Muscle of leg (tissue), 11 donors: Measurements from ENCODE around the gene BCL2L15. TPM values are rescaled to one million over a fixed set of nuclear protein-coding genes. Genes with fewer than 3 reads are reported as not detected.
"Not testable (repeated sequence)": the region's sequence is repeated elsewhere in the genome, so short reads cannot be mapped to it uniquely, and the experiment has no call there.

Experiments
- DNase-seq: peaks from one replicate; pipeline ENCODE4 v3.0.0; 2013
- H3K27ac ChIP-seq: one replicate; pipeline ENCODE4 v1.5.1; 2013; ENCODE audit warnings: mild to moderate bottlenecking, low read length, control low read depth
- H3K27me3 ChIP-seq: one replicate; pipeline ENCODE4 v1.6.1; 2013; ENCODE audit warnings: low read length; ENCODE audit not compliant: control insufficient read depth, insufficient read depth
- H3K36me3 ChIP-seq: one replicate; pipeline ENCODE4 v1.6.1; 2013; ENCODE audit warnings: low read length; ENCODE audit not compliant: control insufficient read depth, insufficient read depth
- H3K4me1 ChIP-seq: one replicate; pipeline ENCODE4 v1.6.1; 2013; ENCODE audit warnings: low read length; ENCODE audit not compliant: control insufficient read depth, insufficient read depth
- H3K4me3 ChIP-seq: one replicate; pipeline ENCODE4 v1.5.1; 2013; ENCODE audit warnings: low read length, control low read depth
- H3K9me3 ChIP-seq: replicated peaks from 2 replicates; pipeline ENCODE4 v1.6.1; 2013; ENCODE audit warnings: low read depth, low read length; ENCODE audit not compliant: control insufficient read depth
- WGBS: methylation state at CpG from one replicate; pipeline ENCODE4 v1.1.5; 2013; ENCODE audit warnings: missing lambda C conversion rate; ENCODE audit not compliant: insufficient coverage; 5-methylcytosine and 5-hydroxymethylcytosine counted together
- polyA plus RNA-seq, 8 donors: library from polyadenylated mRNA; unstranded; fragments of 120-200 nt; gene quantifications; one replicate each; pipeline versions ENCODE4 v1.2.1 to v1.2.3, GENCODE V29; 2013; ENCODE audit warnings: inconsistent platforms in 1 of 8, low replicate concordance in 1 of 8; ENCODE audit not compliant: insufficient read length in 8 of 8, insufficient read depth in 1 of 8
- total RNA-seq: library from RNA; stranded (reverse); fragments of 120-200 nt; gene quantifications from one replicate; pipeline ENCODE4 v1.2.4, GENCODE V29; 2013

Gene BCL2L15
- total and polyA plus RNA-seq, 9 donors = 0.16 to 1.6 (median 0.57) TPM

- no peak overlapping the region for H3K4me3 ChIP-seq
- peak; percentile 55 for DNase-seq
- no peaks in the 10 kb centered on the region for H3K27me3 ChIP-seq
- H3K36me3 ChIP-seq = no peaks in the 10 kb centered on the region
- H3K9me3 ChIP-seq = no peaks in the 10 kb centered on the region
- 57% methylated on average over 1 of the region's 2 CpGs for WGBS
- no peaks in the 10 kb centered on the region for H3K4me1 ChIP-seq
- H3K27ac ChIP-seq = no peak overlapping the region
Observed at GRCh38 chr1:113856401-113856790, 31.0 kb downstream of the BCL2L15 start.

DNA sequence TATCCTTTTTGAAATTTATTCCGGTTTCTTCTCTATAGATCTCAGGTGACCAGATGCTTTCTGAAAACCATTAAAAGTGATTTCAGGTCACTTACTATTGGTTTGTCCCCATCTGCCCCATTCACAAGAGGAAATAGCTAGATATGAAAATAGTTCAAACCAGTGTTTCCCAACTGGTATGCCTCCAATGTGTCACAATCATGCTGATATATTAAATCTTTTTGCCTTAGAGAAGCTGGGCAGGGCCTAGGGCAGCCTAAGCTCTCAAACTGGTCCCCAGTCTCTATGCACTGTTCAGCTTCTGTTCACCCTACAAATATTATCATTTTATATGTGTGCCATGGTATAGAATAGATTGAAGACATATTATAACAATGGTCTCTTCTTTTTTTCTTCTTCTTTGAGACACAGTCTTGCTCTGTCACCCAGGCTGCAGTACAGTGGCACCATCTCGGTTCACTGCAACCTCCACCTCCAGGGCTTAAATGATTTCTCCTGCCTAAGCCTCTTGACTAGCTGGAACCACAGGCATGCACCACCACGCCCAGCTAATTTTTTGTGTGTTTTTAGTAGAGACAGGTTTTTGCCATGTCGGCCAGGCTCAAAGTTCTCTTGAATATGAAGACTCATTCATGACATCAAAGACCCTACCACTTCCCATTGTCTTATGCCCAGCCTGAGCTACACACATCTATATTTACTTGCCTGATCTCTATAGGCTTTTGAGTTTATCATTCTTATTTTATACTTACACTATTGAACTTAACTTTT lies 31.6 kb downstream of the BCL2L15 start:
- Histone ChIP-seq H3K9me3 (no peaks in the 10 kb centered on the region), H3K27ac (no peak overlapping the region), H3K27me3 (no peaks in the 10 kb centered on the region), H3K4me3 (no peak overlapping the region), H3K36me3 (no peaks in the 10 kb centered on the region), H3K4me1 (no peaks in the 10 kb centered on the region)
- DNase-seq = no peak
- no CpG with 5 or more reads among the region's 4 CpGs for WGBS

GRCh38 chr1:113854234-113854633 lies 33.1 kb downstream of the BCL2L15 start:
- no CpG with 5 or more reads among the region's 1 CpG for WGBS
- H3K27ac ChIP-seq = no peak overlapping the region

GRCh38 chr1:113852694-113853093 lies 34.7 kb downstream of the BCL2L15 start:
- not testable (repeated sequence) for H3K27me3 ChIP-seq, H3K36me3 ChIP-seq, H3K27ac ChIP-seq, H3K9me3 ChIP-seq, H3K4me3 ChIP-seq, H3K4me1 ChIP-seq
- DNase-seq = peak; percentile 10
- no CpG with 5 or more reads among the region's 6 CpGs for WGBS

More at GRCh38 chr1:113854234-113854633, 33.1 kb downstream of the BCL2L15 start:
- H3K27me3 ChIP-seq = no peaks in the 10 kb centered on the region
- H3K4me3 ChIP-seq = no peak overlapping the region
- H3K4me1 ChIP-seq = no peaks in the 10 kb centered on the region
- no peaks in the 10 kb centered on the region for H3K36me3 ChIP-seq
- H3K9me3 ChIP-seq = no peaks in the 10 kb centered on the region
- DNase-seq = no peak

GRCh38 chr1:113850127-113850796 lies 37.1 kb downstream of the BCL2L15 start:
- Histone ChIP-seq H3K4me3 (no peak overlapping the region), H3K9me3 (no peaks in the 10 kb centered on the region), H3K27me3 (no peaks in the 10 kb centered on the region), H3K27ac (no peak overlapping the region), H3K4me1 (no peaks in the 10 kb centered on the region), H3K36me3 (no peaks in the 10 kb centered on the region)
- no peak for DNase-seq
- WGBS = 86% methylated on average over 1 of the region's 3 CpGs

DNA sequence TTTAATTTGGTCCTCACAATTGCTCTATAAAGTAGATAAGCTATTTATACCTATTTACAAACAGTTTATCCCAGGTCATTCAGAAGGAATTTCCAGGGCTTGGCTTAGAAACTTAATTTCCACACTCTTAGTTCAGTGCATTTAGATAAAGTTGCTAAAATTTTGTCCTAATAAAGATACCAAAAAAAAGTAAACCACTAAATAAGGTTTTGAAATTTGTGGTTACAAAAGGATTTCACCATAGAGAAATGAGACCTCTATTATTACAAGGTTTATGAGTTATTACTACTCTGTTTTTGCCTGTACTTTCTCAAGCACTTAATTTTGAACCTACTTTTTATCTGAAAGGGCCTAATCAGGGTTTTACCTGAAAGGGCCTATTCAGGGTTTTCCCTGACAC lies 38.3 kb downstream of the BCL2L15 start:
- Histone ChIP-seq H3K27me3 (no peaks in the 10 kb centered on the region), H3K27ac (no peak overlapping the region), H3K4me1 (no peaks in the 10 kb centered on the region), H3K36me3 (no peaks in the 10 kb centered on the region), H3K9me3 (no peaks in the 10 kb centered on the region), H3K4me3 (no peak overlapping the region)
- DNase-seq = no peak

- no peaks in the 10 kb centered on the region for H3K27me3 ChIP-seq
- H3K36me3 ChIP-seq = no peaks in the 10 kb centered on the region
- no peaks in the 10 kb centered on the region for H3K4me1 ChIP-seq
- no peak for DNase-seq
- no peak overlapping the region for H3K4me3 ChIP-seq
- H3K9me3 ChIP-seq = no peaks in the 10 kb centered on the region
- WGBS = no CpG with 5 or more reads among the region's 2 CpGs
- H3K27ac ChIP-seq = no peak overlapping the region
Observed at GRCh38 chr1:113846391-113847035, 40.9 kb downstream of the BCL2L15 start.

GRCh38 chr1:113836534-113836933 lies 50.8 kb downstream of the BCL2L15 start:
- Histone ChIP-seq H3K27ac (no peak overlapping the region), H3K36me3 (no peaks in the 10 kb centered on the region), H3K4me1 (no peaks in the 10 kb centered on the region), H3K4me3 (no peak overlapping the region), H3K27me3 (no peaks in the 10 kb centered on the region), H3K9me3 (no peaks in the 10 kb centered on the region)
- no CpG with 5 or more reads among the region's 1 CpG for WGBS
- DNase-seq = no peak

DNA sequence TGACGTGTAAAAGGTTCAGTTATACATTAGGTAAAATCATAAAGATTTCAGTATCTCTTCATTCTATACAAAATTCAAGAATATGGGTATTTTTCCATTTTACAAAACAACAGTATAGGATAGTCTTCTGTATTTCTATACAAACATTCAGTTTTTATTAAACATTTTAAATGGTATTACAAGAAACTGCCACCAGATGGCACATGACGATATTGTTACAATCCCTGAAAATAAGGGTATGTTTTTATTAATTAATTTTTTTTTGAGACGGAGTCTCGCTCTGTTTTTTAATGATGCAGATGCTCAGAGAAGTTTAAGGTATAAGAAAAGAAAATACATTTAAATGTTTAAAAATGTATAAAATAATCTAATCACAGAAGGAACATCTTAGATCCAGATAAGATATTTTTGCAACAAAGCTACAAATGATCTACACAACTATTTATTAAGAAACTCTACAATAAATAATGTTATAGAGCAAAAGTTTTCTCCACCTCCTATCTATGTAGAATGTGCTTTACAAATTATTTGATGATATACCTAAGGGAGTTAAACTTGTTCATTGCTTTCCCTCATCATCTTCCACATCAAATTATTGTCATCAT lies 51.6 kb downstream of the BCL2L15 start:
- no peaks in the 10 kb centered on the region for H3K9me3 ChIP-seq
- H3K27ac ChIP-seq = no peak overlapping the region
- H3K36me3 ChIP-seq = no peaks in the 10 kb centered on the region
- H3K4me1 ChIP-seq = no peaks in the 10 kb centered on the region
- DNase-seq = peak; percentile 71
- H3K27me3 ChIP-seq = no peaks in the 10 kb centered on the region
- no peak overlapping the region for H3K4me3 ChIP-seq
- WGBS = no CpG with 5 or more reads among the region's 4 CpGs

DNA sequence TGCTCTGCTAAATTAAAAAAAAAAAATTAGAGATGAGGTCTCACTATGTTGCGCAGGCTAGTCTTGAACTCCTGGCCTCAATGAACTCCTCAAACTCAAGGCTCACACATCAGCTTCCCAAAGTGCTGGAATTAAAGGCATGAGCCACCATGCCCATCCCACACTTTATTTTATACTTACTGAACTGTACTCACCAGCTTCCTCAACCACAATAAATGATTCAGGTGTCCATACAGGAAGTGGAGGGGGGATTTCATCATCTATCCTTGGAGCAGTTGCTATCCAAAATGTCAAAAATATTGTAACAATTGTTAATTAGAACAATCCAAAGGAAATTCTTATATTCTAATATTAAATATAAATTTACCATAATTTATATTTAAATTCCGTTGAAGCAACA lies 52.7 kb downstream of the BCL2L15 start:
- H3K36me3 ChIP-seq = no peaks in the 10 kb centered on the region
- no peaks in the 10 kb centered on the region for H3K9me3 ChIP-seq
- no peaks in the 10 kb centered on the region for H3K27me3 ChIP-seq
- WGBS = 100% methylated on average over 1 of the region's 2 CpGs
- DNase-seq = no peak
- no peaks in the 10 kb centered on the region for H3K4me1 ChIP-seq
- no peak overlapping the region for H3K4me3 ChIP-seq
- H3K27ac ChIP-seq = no peak overlapping the region
